Measurements from ENCODE around the gene TRAF7.
"Not testable (repeated sequence)": the region's sequence is repeated elsewhere in the genome, so short reads cannot be mapped to it uniquely, and the experiment has no call there.

TRAF7 gene

GRCh38 chr16:2199621-2200139 lies 44.1 kb downstream of the TRAF7 start:
- no peak for DNase-seq (ENCODE audit: low read depth in 2 of 2)

DNA sequence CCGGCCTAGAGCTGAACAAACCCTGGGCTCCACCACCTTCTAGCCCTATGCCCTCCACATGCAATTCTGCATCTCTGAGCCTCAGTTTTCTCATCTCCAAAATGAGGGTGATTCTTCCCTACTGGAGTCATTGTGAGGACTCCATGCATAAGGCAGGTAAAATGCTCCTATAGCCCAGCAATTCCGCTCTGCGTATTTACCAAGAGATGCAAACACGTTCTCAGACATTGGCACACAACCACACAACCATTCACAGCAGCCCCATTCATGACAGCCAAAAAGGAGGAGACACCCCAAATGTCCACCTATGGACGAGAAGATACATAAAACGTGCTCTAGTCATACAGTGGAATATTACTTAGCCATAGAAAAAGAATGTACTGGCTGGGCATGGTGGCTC lies 44.7 kb downstream of the TRAF7 start:
- no peak for DNase-seq (ENCODE audit: low read depth in 2 of 2)

DNA sequence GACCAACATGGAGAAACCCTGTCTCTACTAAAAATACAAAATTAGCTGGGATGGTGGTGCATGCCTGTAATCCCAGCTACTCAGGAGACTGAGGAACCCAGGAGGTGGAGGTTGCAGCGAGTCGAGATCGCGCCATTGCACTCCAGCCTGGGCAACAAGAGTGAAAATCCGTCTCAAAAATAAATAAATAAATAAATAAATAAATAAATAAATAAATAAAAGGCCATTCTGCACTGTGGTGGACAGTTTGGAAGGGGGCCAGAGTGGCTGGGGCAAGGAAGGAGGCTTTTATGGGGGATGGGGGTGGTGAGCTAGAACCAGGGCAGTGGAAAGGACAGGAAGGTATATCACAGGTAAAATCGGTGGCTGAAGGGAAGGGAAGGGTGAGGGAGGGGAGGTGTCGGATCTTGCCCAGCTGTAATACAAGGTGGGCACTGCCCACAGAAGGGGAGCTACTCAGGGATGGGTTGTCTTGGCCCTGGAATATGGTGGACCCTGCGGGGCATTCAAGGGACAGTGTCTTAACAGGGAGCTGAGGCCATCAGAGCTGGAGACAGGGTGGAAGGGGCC lies 47.6 kb downstream of the TRAF7 start:
- not testable (repeated sequence) for DNase-seq (ENCODE audit: low read depth in 2 of 2)

- DNase-seq (ENCODE audit: low read depth in 2 of 2), result no peak
These were observed 49.0 kb downstream of the TRAF7 start for GRCh38 chr16:2204416-2205103.

DNA sequence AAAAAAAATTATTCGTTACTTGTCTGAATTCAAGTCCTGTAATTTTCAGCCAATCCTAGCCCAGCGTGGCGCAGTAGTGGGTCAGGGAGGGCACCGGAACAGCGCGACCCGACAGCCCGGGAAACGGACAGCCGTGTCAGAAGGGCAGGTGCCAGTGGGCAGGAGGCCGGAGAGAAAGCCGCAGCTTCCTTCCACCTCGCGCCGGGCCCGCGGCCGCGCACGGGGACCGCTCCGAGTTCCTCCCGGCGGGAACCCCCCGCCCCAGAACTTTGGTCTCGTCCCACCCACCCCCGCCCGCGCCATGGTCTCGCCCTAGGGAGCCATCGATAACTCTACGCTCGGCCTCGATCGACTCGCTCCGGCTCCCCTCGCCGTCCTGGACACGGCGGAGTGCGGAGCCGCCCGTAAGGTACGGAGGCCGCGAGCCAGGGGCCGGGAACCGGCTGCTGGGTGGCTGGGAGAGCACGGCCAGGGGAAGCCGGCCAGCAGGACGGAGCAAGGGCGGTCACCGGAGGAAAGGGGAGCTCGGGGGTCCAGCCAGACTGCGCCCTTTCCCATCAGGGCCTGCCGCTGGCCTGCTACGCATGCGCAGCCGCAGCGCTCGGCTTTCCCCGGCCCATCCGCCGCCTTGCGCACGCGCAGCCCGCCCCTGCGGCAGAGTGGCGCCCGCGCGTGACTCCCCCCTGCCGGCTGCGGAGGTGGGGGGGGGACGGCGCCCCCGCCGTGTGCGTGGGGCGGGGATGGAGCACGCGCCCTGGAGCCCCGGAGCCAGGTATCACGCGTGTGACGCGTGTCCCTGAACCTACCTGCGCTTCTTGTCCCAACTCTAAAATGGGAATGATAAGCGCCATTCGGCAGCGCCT lies 49.8 kb downstream of the TRAF7 start, which contains the start of gene MLST8:
Gene MLST8 (plus strand): TSS at position 351 of the 863 bp plus-strand sequence. CDS start 632 bp downstream, outside the sequence.
- DNase-seq (ENCODE audit: low read depth in 2 of 2), result peak; percentile 76 to 82

- no peak for DNase-seq (ENCODE audit: low read depth in 2 of 2)
These were observed 50.4 kb downstream of the TRAF7 start for GRCh38 chr16:2205967-2206313.

- no peak for DNase-seq (ENCODE audit: low read depth in 2 of 2)
These were observed 50.8 kb downstream of the TRAF7 start for GRCh38 chr16:2206420-2206779.

DNA sequence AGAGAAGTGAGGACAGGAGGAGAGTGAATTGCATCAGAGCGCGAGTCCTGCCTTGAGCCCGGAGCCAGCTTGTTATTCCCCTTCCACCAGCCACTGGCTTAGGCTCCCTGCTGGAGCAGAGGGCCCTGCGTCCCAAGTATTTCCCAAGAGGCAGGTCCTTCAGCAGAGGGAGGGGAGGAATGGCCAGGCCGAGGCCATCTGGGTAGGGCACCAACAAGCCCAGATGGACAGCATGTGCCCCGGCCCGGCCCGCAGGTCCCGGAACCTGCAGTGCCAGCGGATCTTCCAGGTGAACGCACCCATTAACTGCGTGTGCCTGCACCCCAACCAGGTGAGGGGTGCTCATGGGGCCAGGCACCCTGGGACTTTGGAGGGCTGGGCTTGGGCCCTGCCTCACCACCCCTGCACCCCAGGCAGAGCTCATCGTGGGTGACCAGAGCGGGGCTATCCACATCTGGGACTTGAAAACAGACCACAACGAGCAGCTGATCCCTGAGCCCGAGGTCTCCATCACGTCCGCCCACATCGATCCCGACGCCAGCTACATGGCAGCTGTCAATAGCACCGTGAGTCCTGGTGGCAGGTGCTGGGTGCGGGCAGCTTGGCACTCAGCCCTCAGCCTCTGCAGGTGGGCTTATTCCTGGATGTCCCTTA lies 51.3 kb downstream of the TRAF7 start:
- DNase-seq (ENCODE audit: low read depth in 2 of 2), result no peak

GRCh38 chr16:2207872-2208271 lies 52.3 kb downstream of the TRAF7 start:
- no peak for DNase-seq (ENCODE audit: low read depth in 2 of 2)

DNA sequence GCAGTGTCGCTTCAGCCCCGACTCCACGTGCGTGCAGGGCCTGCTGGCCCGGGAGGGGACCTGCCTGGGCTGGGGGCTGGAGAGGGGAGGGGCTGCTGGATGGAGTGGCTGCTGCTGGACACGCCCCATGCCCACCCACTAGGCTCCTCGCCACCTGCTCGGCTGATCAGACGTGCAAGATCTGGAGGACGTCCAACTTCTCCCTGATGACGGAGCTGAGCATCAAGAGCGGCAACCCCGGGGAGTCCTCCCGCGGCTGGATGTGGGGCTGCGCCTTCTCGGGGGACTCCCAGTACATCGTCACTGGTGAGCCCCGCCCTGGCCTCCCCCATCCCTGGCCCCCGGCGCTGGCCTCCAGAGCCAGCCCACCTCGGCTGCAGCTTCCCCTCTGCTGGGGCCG lies 52.7 kb downstream of the TRAF7 start:
- no peak for DNase-seq (ENCODE audit: low read depth in 2 of 2)

DNA sequence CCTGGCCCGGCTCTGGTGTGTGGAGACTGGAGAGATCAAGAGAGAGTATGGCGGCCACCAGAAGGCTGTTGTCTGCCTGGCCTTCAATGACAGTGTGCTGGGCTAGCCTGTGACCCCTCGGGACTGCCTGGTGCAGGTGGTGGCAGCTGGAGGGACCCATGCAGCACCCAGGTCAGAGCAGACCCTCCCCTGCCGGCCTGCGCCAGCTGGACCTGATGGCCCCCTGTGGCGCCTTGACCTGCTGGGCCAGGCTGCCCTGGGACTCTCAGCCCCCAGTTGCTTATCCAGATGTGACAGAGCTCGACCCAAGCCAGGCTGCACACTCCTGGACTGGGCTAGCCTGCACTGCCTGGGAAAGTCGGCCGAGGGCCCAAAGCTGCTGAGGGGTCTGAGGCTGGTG lies 53.2 kb downstream of the TRAF7 start:
- no peak for DNase-seq (ENCODE audit: low read depth in 2 of 2)

DNA sequence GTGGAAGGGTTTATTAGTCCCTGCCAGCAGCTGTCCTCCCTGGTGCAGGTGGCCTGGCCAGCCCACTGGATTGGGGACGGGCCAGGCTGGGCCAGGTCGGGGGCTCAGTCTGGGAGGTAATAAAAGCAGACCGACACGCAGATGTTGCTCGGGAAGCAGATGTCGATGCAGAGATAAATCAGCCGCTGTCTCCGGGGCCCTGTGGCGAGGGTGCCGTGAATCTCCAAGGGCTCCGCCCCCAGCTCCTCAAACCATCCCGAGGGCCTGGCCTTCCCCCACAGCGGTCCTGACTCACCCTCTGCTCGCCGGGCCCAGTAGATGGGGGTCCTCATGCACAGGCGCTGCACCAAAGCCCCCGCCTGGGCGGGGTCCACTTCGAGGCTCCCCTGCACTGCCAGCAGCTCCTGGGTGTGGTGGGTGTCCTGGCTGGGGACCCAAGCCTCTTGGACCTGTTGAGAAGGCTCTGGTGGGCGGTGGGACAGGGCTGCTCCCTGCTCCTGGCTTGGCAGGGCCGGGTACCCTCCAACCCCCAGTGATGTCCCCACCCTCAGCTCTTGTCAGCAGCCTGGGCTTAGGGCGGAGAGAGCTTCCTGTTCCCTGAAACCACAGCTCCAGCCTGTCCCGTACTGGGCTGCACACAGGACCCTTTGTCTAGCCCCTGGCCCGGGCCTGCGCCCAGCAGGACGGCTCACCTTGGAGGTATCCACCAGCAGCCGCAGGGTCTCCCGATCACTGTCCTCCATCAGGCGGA lies 53.9 kb downstream of the TRAF7 start:
- DNase-seq (ENCODE audit: low read depth in 2 of 2), result no peak

DNA sequence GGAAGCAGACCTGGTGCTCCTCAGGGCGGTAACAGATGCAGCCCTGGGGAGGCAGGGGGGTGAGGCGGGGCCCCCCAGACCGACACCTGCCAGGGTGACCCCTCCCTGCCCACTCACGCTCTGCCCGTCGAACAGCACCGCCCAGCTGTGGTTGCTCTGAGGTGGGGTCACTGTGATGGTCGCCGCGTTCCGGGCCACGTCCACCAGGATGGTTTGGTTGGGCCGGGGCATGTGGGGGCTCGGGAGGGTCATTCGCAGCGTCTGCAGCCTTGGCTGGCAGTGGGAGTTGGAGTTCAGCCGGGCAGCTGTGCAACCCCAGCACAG lies 54.4 kb downstream of the TRAF7 start:
- no peak for DNase-seq (ENCODE audit: low read depth in 2 of 2)

- DNase-seq (ENCODE audit: low read depth in 2 of 2), result no peak
These were observed 55.1 kb downstream of the TRAF7 start, which contains the start of gene BRICD5 for GRCh38 chr16:2210386-2211365. Gene BRICD5 (minus strand): TSS chr16:2210863. CDS start chr16:2210833, 30 bp downstream.

- no peak for DNase-seq (ENCODE audit: low read depth in 2 of 2)
These were observed 56.4 kb downstream of the TRAF7 start for GRCh38 chr16:2211923-2212347.

DNA sequence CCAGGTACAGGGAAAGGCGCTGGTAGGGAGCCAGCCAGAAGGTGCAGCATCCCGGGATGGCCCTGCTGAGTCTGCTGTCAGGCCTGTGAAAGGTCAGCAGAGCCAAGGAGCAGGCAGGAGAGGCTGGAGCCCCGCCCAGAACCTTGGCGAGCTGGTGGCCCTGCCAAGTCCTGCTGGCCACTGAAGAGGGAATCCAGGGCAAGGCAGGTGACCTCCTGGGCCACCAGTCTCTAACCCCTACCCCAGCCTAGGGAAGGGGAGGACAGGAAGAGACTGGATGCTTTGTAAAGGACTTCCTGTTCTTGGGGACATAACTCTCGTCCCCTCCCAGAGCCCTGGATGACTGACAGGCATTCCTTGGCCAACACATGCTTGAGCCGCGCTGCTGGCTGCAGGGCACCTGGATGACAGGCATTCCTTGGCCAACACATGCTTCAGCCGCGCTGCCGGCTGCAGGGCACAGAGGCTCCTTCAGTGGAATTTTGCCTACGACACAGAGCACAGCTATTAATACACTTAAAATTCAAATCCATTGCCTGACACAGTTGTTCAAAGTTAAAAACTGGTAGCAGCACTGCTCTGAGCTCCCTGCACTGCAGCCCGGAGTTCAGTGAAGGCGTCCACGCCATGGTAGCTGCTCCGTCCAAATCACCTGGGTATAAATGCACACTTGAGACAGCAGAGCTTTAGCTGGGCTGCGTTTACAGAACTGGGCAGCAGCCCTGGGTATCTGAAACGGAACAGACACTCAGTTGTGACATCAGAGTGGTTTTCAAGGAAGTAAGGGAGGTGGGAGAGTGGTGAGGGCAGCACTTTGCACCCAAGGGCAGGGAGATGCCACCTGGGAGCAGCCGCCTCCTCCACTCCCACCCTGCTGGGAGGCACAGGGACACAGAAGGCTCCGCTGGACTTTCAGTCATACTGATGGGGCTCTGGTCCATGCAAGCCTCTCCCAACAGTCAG lies 57.1 kb downstream of the TRAF7 start:
- no peak for DNase-seq (ENCODE audit: low read depth in 2 of 2)

GRCh38 chr16:2213817-2214718 lies 58.5 kb downstream of the TRAF7 start:
- DNase-seq (ENCODE audit: low read depth in 2 of 2), result no peak

DNA sequence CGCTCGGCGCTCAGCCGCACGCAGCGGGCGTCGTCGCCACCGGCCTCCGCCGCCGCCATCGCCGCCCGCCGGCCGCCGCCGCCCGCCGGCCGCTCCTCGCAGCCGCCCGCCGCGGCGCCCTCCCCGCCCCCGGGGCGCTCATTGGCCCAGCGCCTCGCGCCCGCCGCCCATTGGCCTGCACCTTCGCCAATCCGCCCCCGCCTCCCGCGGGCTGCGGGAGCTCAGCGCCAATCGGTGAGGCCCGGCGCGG lies 59.1 kb downstream of the TRAF7 start, which contains the start of gene PGP:
Gene PGP (minus strand): TSS at position 122 of the 250 bp plus-strand sequence. CDS start 63 bp downstream, at position 59.
- no peak for DNase-seq (ENCODE audit: low read depth in 2 of 2)

Data from stimulated activated CD4-positive, alpha-beta T cell treated with anti-CD3 and anti-CD28 coated beads, Interleukin-15, amount 100 ng/mL, for 48 hours (primary cell).